ENCODE measurements around the gene VIPR1.

GRCh38 chr3:42572278-42572677 is 69.8 kb downstream of the VIPR1 start:
- TF ChIP-seq CTCF (IDR thresholded peaks at IDR 0.05; ENCODE audit: insufficient read depth, low read length, poor library complexity, severe bottlenecking) (peak; percentile 62), EZH2phosphoT487 (conservative IDR thresholded peaks at IDR 0.05; ENCODE audit: low read length) (no peak)

Measured in SU-DHL-6 (cell line).